Skeletal muscle satellite cell (primary cell): ENCODE results near the gene FAM72C.
"Not testable (repeated sequence)": the region's sequence is repeated elsewhere in the genome, so short reads cannot be mapped to it uniquely, and the experiment has no call there.

Experiments used
- H3K27me3 ChIP-seq: 2 replicates; pipeline ENCODE4 v1.7.0; 2013; ENCODE audit warnings: low read length; ENCODE audit not compliant: control insufficient read depth, insufficient read depth
- H3K36me3 ChIP-seq: 2 replicates; pipeline ENCODE4 v1.7.0; 2013; ENCODE audit warnings: mild to moderate bottlenecking, control low read depth, low read length; ENCODE audit not compliant: insufficient read depth
- H3K4me1 ChIP-seq: 2 replicates; pipeline ENCODE4 v1.7.0; 2013; ENCODE audit warnings: low read length; ENCODE audit not compliant: control insufficient read depth, insufficient read depth
- H3K4me2 ChIP-seq: 2 replicates; pipeline ENCODE4 v1.7.0; 2013; ENCODE audit warnings: mild to moderate bottlenecking, low read length
- H3K4me3 ChIP-seq: 2 replicates; pipeline ENCODE4 v1.7.0; 2013; ENCODE audit warnings: low read length
- H3K9ac ChIP-seq: 2 replicates; pipeline ENCODE4 v1.7.0; 2013; ENCODE audit warnings: mild to moderate bottlenecking, low read depth, low read length, moderate library complexity
- H3K9me3 ChIP-seq: replicated peaks from 2 replicates; pipeline ENCODE4 v1.7.0; 2013; ENCODE audit warnings: mild to moderate bottlenecking, control low read depth, low read length

FAM72C gene

DNA sequence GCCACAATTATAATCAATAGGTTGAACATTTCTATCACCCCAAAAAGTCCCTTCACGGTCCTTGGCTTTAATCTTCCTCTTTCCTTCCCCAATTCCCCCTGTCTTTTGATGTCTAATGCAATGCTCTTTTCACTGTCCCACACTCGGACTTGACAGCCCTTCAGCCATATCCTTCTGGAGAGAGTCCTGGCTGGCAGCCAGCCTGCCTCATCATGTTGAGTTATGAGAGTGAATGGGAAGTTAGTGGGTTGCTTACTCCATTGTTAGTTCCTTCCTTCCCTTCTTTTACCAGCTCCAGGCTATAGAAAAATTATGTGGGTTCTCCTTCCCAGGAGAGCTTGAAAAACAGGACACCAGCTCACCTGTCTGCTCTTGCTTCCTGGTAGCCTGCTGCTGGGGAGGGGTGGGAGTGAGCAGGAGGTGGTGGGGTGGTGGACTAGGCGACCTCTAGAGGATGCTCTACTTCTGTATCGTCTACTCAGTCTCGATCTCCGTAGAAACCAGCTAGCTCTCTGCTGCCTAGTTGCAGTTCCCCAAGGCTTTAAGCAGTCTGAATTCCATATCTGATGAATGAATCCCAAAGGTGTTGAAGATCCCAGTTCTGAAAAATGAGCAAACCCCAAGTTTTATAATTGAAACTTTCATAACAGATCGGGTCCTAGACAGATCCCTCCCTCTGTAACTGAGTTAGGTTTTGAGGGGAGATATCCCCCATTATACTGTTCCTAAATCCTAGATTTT, 30.5 kb upstream of the FAM72C start:
- H3K36me3 ChIP-seq, H3K4me3 ChIP-seq, H3K4me1 ChIP-seq, H3K27me3 ChIP-seq, H3K9me3 ChIP-seq, H3K4me2 ChIP-seq, H3K9ac ChIP-seq: not testable (repeated sequence)

DNA sequence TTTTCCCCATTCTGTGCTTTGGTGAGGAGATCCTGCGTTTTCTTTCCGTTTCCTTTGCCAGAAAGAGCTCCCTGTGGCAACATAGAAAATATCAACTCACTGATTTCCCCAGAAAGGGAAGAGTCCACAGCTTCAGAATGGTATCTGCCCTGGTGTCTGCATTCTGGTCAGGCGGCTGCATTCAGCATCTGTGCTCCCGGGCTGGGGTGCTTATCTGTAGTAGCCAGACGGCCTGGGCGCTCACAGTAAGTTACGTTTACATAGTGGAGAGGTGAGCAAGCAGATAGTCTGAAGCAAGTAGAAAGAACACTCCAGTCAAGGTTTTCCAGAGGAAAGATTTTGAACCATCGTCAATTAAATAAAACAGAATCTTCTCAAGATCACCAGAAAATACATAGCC, 29.3 kb upstream of the FAM72C start:
- not testable (repeated sequence) for H3K27me3 ChIP-seq, H3K9me3 ChIP-seq, H3K4me2 ChIP-seq, H3K4me1 ChIP-seq, H3K36me3 ChIP-seq, H3K9ac ChIP-seq, H3K4me3 ChIP-seq

- not testable (repeated sequence) for H3K36me3 ChIP-seq, H3K9ac ChIP-seq, H3K9me3 ChIP-seq, H3K4me3 ChIP-seq, H3K4me1 ChIP-seq, H3K4me2 ChIP-seq, H3K27me3 ChIP-seq
Observed at GRCh38 chr1:143996020-143996419, 24.2 kb upstream of the FAM72C start.

DNA sequence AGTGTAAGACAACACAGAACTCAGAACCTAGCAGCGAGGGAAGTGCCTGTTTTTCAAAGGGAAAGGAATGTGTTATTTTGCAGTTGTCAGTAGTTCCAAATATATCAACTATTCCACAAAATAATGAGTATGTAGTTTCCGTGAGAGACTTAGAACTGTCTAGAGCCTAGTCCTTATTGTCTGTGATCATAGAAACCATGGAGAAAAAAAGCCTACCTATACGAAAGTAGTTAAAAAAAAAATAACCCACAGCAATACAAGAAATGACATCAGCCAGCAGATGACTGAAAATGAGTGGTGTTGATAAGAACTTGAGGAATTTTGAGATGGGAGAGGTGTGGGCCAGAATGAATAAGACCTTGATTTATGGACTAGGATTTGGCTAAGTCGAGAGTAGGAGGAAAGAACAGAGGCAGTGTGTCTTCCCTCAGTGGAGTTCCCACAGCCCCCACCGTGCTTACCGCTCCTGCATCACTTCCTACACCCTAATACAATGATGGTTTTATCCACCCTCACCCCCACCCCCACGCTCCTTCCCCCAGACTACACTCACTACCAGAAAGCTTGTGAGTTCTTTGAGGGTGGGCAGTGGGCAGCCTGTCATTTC, 21.6 kb upstream of the FAM72C start:
- H3K4me1 ChIP-seq, H3K36me3 ChIP-seq, H3K9me3 ChIP-seq, H3K27me3 ChIP-seq, H3K9ac ChIP-seq, H3K4me3 ChIP-seq, H3K4me2 ChIP-seq: not testable (repeated sequence)

DNA sequence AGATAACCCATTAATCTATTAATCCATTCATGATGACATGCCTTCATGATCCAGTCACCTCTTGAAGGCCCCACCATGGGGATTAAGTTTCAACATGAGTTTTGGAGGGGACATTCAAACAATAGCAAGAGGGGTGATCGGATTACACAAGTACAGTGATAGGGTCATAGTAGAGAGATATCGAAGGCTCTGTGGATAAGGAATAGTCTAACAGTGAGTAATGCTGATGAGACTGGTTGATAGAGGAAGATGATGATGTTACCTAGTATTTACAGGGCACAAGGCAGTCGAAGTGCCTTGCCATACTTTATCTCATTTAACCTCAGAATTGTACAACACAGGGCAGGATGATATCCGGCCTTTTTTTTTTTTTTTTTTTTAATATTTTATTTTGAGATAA, 18.9 kb upstream of the FAM72C start:
- H3K4me2 ChIP-seq, H3K4me3 ChIP-seq, H3K9me3 ChIP-seq, H3K36me3 ChIP-seq, H3K27me3 ChIP-seq, H3K9ac ChIP-seq, H3K4me1 ChIP-seq: not testable (repeated sequence)

GRCh38 chr1:143989719-143990118, 17.9 kb upstream of the FAM72C start:
- not testable (repeated sequence) for H3K4me2 ChIP-seq, H3K9ac ChIP-seq, H3K9me3 ChIP-seq, H3K4me1 ChIP-seq, H3K36me3 ChIP-seq, H3K4me3 ChIP-seq, H3K27me3 ChIP-seq

GRCh38 chr1:143989427-143989712, 17.6 kb upstream of the FAM72C start:
- H3K9me3 ChIP-seq, H3K4me3 ChIP-seq: not testable (repeated sequence)

GRCh38 chr1:143988602-143989426, 17.0 kb upstream of the FAM72C start:
- H3K27me3 ChIP-seq, H3K9me3 ChIP-seq, H3K9ac ChIP-seq, H3K4me3 ChIP-seq, H3K4me1 ChIP-seq, H3K4me2 ChIP-seq, H3K36me3 ChIP-seq: not testable (repeated sequence)

More at GRCh38 chr1:143989427-143989712, 17.6 kb upstream of the FAM72C start:
- not testable (repeated sequence) for H3K27me3 ChIP-seq, H3K36me3 ChIP-seq, H3K9ac ChIP-seq, H3K4me1 ChIP-seq, H3K4me2 ChIP-seq

- H3K4me1 ChIP-seq, H3K4me2 ChIP-seq, H3K9me3 ChIP-seq, H3K4me3 ChIP-seq, H3K27me3 ChIP-seq, H3K9ac ChIP-seq, H3K36me3 ChIP-seq: not testable (repeated sequence)
Observed at GRCh38 chr1:143987868-143988267, 16.1 kb upstream of the FAM72C start.

- H3K9ac ChIP-seq, H3K36me3 ChIP-seq, H3K4me1 ChIP-seq, H3K9me3 ChIP-seq, H3K4me2 ChIP-seq, H3K27me3 ChIP-seq, H3K4me3 ChIP-seq: not testable (repeated sequence)
Observed at GRCh38 chr1:143984721-143985473, 13.1 kb upstream of the FAM72C start.

DNA sequence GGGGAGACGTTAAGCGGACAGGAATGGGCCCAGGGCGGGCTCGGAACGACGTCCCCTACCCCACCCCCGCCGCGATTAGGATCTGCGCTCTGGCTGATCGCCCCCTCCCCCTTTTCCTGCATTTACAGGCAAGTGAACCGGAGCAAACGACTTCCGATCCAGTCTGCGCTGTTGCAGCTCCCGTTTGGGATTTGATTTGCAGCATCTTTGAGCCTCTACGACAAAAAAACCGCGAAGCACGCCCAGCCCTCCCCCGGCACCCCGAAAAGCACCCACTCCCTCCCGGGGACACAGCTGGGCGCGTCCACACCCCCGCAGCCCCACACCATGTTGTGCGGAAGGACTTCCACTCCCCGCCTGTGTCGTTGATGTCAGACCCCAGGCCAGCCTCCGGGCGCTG, 2.6 kb upstream of the FAM72C start:
- Histone ChIP-seq H3K4me2 (peak overlapping the region; percentile 63), H3K4me3 (peak overlapping the region; percentile 52)
- not testable (repeated sequence) for H3K4me1 ChIP-seq, H3K27me3 ChIP-seq, H3K9ac ChIP-seq, H3K9me3 ChIP-seq, H3K36me3 ChIP-seq
